ENCODE data around the gene PA2G4.
A peak's percentile ranks its signal among the peaks of the same experiment; 100 is the strongest.

PA2G4 gene

GRCh38 chr12:56127888-56128669 lies 23.7 kb downstream of the PA2G4 start, which contains the start of gene ESYT1:
Gene ESYT1, plus strand, starts transcription at chr12:56128267. Its CDS starts 53 bp downstream, at chr12:56128320.
- peak; percentile 99 for DNase-seq

GRCh38 chr12:56128670-56129205 lies 24.4 kb downstream of the PA2G4 start:
- no peak for DNase-seq

GRCh38 chr12:56129206-56129941 lies 25.0 kb downstream of the PA2G4 start:
- peak; percentile 82 for DNase-seq

GRCh38 chr12:56129942-56130495 lies 25.7 kb downstream of the PA2G4 start:
- no peak for DNase-seq

- DNase-seq, result no peak
Observed at GRCh38 chr12:56130876-56131275, 26.5 kb downstream of the PA2G4 start.

GRCh38 chr12:56134897-56135296 lies 30.5 kb downstream of the PA2G4 start:
- no peak for DNase-seq

- no peak for DNase-seq
Observed at GRCh38 chr12:56137853-56138571, 33.7 kb downstream of the PA2G4 start.

GRCh38 chr12:56141946-56142784 lies 37.8 kb downstream of the PA2G4 start:
- no peak for DNase-seq

- DNase-seq, result no peak
Observed at GRCh38 chr12:56143217-56143616, 38.9 kb downstream of the PA2G4 start.

GRCh38 chr12:56143870-56144269 lies 39.5 kb downstream of the PA2G4 start:
- DNase-seq, result no peak

GRCh38 chr12:56145217-56145616 lies 40.9 kb downstream of the PA2G4 start:
- no peak for DNase-seq

- DNase-seq, result no peak
Observed at GRCh38 chr12:56146492-56147460, 42.4 kb downstream of the PA2G4 start.

GRCh38 chr12:56150563-56150962 lies 46.2 kb downstream of the PA2G4 start:
- no peak for DNase-seq

- DNase-seq, result no peak
Observed at GRCh38 chr12:56151672-56152131, 47.3 kb downstream of the PA2G4 start.

GRCh38 chr12:56152132-56152755 lies 47.9 kb downstream of the PA2G4 start, which contains the start of gene MYL6B:
Gene MYL6B, plus strand, starts transcription at chr12:56152587. Its CDS starts 1,332 bp downstream, at chr12:56153919.
- peak; percentile 89 for DNase-seq

- no peak for DNase-seq
Observed at GRCh38 chr12:56152756-56153677, 48.7 kb downstream of the PA2G4 start.

GRCh38 chr12:56153678-56154065 lies 49.3 kb downstream of the PA2G4 start:
- DNase-seq, result no peak

- DNase-seq, result no peak
Observed at GRCh38 chr12:56154246-56154771, 50.0 kb downstream of the PA2G4 start.

GRCh38 chr12:56154818-56155217 lies 50.5 kb downstream of the PA2G4 start:
- no peak for DNase-seq

Measured in GDM1 (cell line).